GM19467 (cell line): ENCODE results near the gene HES2.
"Not testable (repeated sequence)": the region's sequence is repeated elsewhere in the genome, so short reads cannot be mapped to it uniquely, and the experiment has no call there.

ENCODE experiments used
- ATAC-seq: cut with Tn5 transposase; IDR thresholded peaks from one replicate; pipeline ENCODE4 v1.9.1; 2021; ENCODE audit warnings: mild to moderate bottlenecking, moderate library complexity; ENCODE audit not compliant: unreplicated experiment

The HES2 gene, protein sequence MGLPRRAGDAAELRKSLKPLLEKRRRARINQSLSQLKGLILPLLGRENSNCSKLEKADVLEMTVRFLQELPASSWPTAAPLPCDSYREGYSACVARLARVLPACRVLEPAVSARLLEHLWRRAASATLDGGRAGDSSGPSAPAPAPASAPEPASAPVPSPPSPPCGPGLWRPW

GRCh38 chr1:6419804-6420453 is at the start of gene HES2:
Gene HES2, minus strand, starts transcription at chr1:6419919. Its CDS starts 99 bp downstream, at chr1:6419820.
- ATAC-seq: no peak

DNA sequence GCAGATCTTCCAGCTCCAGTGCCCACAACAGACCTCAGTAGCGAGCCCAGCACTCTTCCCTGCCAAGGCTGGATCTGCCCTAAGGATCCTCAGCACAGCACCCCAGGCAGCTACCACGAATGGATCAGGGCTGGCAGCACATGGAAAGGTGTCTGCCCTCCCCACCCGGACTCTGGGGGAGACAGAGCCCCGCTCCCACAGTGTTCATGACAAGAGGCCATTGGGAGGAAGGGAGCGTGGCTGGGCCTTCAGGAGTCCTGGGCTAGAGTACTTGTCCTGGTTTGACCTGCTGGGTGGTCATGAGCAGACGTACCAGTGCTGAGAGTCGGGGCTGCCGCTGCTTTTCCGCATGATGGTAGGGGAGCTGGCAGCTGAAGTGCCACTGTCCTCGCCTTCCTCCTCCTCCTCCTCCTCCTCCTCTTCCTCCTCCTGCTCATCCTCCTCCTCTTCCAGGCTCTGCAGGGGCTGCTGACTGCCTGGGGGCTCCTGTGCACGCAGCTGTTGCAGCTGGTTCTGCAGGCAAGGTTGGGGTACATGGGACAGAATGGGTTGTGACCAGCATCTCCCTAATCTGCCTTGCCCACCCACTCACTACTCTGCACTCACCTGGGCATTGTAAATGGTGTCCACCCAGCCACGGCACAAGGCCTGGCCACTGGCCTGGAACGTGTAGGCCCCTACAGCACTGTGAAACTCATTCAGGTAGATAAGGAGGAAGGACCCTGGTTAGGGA is 49.2 kb upstream of the HES2 start:
- no peak for ATAC-seq

DNA sequence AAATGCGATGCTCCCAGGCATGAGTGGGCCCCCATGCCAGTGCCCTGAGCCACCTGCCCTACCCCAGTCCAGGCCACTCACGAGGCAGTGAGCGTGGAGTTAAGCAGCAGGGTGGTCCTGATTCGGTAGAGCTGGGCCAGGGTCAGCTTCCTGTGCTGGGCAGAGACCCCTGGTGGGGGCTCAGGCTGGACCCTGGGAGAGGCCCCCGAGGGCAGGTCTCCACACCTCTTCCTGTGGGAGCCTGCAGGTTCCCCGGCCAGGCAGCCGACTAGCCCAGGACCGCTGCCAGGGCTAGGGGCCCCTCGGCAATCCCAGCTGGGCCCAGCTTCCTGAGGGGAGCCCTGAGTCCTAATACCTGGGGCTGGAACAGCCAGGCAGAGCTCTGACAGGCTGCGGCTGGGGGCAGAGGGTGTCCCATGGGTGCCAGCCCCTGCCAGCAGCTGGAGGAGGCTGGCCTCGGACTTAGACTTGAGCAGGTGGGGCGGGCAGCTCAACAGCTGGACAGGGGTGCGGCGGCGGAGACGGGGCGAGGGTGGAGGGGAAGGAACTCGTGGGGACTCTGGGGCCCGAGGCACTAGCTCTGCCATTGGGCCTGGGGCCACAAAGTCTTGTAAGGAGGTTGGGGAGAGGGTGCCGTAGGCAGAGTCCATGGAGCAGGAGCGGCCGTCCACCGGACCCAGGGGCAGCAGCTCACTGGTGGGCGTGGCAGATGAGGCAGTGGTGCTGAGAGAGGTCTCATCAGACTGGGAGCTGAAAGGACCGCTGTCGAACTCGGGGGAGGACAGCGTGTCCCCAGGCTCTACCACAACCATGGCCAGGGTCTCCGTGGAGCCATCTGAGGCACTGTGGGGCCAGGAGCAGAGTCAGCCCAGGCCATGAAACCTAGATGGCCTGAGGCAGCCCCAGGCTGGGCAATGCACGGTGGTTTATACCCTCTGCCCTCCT is 48.3 kb upstream of the HES2 start:
- ATAC-seq: no peak

DNA sequence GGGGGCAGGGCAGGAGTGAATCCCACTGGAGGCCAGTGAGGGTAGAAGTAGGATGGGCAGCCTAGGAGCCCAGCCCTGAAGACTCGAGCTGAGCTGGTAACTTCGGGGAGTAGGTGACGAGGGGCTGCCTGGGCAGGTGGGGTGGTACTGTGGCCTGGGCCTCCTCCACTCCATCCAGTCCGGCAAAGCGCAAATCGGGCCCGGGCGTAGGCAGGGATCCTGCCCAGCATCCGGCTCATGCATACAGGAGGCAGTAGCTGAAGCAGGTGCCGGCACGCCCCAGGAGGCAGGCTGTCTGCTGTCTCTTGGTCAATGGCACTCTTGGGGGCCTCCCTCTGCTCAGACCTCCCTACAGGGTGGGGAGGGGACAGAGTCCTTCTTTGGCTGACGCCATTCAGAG is 47.5 kb upstream of the HES2 start:
- no peak for ATAC-seq

- no peak for ATAC-seq
Observed at GRCh38 chr1:6466751-6467150, 47.0 kb upstream of the HES2 start.

DNA sequence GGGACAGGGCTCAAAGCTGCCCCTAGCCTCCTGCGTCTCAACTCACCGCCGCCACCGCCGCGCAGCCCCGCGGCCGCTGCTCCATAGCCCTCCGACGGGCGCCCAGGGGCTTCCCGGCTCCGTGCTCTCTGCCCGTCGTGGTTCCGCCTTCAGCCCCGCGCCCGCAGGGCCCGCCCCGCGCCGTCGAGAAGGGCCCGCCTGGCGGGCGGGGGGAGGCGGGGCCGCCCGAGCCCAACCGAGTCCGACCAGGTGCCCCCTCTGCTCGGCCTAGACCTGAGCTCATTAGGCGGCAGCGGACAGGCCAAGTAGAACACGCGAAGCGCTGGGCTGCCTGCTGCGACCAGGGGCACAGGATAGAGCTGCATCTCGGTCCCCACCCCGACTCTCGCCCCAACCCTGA is 46.3 kb upstream of the HES2 start, which contains the start of gene TNFRSF25:
TSS of gene TNFRSF25 (minus strand) at position 151 of the 400 bp plus-strand sequence. CDS start at position 85, 66 bp downstream.
- no peak for ATAC-seq

- no peak for ATAC-seq
Observed at GRCh38 chr1:6465461-6466005, 45.8 kb upstream of the HES2 start.

DNA sequence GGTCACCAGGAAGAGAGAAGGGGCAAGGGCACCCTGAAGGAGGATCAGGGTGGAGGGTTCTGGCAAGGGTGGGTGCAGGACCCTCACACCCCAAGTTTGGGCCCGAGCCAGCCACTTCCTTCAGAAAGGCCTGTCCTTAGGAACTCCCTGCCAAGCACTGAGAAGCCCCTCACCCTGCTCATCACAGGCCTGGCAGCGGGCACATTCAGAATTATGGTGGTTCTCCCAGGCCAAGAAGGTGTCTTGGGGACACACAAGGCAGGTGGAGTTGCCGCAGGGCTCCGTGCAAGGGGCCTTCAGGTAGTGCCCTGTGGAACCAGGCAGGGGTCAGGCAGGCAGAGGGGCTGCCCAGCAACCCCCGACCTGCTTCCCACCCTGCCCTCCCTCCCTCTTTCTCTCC is 45.2 kb upstream of the HES2 start:
- no peak for ATAC-seq

DNA sequence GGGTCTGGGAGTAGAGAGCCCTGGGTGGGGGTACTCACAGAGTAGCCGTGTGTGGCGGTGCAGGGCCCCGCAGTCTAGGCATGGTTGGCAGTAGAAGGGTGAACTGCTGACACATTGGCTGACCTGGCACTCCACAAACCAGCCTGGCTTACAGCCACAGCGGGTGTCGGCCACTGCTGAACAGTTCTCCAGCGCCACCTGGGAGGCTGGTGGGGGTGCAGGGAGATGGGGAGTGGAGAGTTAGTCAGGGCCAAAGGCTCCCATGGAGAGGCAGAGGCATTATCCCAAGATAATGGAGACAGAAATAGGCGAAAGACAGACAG is 44.8 kb upstream of the HES2 start:
- ATAC-seq: no peak

DNA sequence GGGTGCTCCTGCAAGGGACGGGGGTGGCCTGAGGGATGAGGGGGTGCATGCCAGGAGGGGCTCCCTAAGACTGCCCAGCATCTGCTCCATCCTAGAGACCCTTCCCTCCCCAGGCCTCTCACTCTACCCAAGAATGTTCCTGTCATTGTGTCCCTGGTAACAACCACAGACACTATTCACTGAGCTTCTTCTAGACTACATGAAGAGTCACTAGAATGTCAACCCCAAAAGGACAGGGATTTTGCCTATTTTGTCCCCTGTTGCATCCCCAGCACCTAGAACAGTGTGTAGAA is 43.3 kb upstream of the HES2 start:
- no peak for ATAC-seq

- no peak for ATAC-seq
Observed at GRCh38 chr1:6462412-6463119, 42.8 kb upstream of the HES2 start.

DNA sequence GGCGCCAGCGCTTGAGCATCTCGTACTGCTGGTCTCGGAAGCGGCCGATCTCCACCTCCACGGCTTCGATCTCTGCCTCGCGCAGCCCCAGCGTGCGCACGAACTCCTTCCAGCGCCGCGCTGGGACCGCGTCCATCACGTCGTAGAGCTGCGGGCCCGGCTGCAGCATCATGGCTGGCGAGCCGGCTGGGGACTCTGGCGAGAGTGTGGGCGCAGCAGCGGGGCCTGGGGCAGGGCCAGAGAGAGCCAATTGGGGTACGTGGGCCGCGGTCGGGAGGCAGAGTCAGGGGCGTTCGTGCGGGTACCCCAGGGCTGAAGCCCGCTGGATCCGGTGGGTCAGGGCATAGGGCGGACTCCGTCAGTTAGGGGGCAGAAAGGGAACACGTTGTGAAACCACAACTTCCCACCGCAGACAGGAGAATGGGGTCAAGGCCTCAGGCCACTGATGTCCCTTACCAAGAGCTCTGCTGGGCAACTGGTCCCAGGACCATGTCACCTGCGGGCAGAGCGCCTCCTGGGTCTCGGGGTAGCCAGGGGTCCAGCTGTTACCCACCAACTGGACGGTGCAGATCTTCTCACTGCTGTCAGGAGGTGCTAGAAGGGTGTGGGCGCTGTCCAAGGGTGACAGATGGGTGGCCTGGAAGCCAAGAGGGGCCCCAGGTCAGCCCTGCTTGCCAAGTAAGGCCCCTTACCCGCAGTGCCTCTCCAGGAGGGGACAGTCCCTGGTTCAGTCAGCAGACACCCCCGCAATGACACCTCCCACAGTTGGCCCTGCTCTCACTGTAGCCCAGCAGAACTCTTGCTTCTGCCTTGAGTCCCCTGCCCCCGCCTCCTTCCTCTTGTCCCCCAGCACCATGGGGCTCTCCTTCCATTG is 42.1 kb upstream of the HES2 start:
- no peak for ATAC-seq

- no peak for ATAC-seq
Observed at GRCh38 chr1:6461051-6461530, 41.4 kb upstream of the HES2 start.

GRCh38 chr1:6460301-6461050 is 40.8 kb upstream of the HES2 start:
- no peak for ATAC-seq

GRCh38 chr1:6459850-6460265 is 40.1 kb upstream of the HES2 start:
- ATAC-seq: no peak

- no peak for ATAC-seq
Observed at GRCh38 chr1:6456800-6457466, 37.2 kb upstream of the HES2 start.

DNA sequence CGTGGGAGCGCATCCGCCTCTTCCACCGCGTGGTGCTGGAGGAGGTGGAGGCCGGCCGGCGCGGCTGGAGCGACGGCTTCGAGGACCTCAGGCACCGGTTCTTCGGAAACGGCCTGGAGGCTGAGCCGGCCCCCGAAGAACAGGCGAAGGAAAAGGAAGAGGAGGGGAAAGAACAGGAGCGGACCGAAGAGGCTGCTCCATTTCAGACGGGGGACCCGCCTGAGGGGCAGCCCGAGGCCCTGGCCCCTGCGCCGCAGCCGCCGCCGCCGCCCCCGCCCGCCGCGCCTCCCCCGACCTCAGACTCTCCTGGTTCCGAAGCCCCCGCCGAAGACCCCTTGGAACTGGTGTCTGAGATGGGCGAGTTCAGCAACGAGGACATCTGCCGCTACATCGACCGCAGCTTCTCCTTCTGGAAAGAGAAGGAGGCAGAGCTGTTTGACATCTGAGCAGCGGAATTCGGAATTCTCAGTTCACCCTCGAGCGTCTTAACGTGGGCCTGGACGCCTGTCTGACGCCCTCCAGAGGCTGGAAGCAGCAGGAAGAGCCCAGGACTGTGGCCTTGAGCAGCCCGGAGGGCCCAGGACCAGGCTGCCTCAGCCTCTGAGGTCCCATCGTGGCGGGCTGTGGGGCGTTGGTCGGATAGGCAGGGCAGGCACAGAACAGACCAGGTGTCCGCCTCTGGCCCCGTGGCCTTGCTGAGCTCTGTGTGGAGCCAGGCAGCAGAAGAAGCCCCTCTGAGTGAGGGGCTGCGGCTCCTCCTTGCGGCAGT is 36.2 kb upstream of the HES2 start:
- not testable (repeated sequence) for ATAC-seq
